PC-3 (cell line): ENCODE results near the gene DHX35. TPM values are rescaled to one million over a fixed set of nuclear protein-coding genes. Genes with fewer than 3 reads are reported as not detected.

Source experiments
- ATAC-seq: fragments of 200-7000 bp; cut with Tn5 transposase; 2 replicates; pipeline ENCODE4 v1.9.1; 2020; ENCODE audit warnings: mild to moderate bottlenecking, moderate library complexity
- BruUV-seq: library from RNA; stranded (reverse); fragments of 400-500 nt; replicated peaks from 2 replicates; lab custom pipeline; 2021; lab: Mats Ljungman, UMichigan
- CTCF ChIA-PET: fragments of 300-600 bp; sonication (Branson Sonifier 250); formaldehyde crosslinking; loops from one replicate; lab custom pipeline; 2022; ENCODE audit warnings: antibody characterized with exemption; lab: Charles Lee
- POLR2A ChIA-PET: fragments of 300-600 bp; sonication (Branson Sonifier 250); formaldehyde crosslinking; loops from one replicate; lab custom pipeline; 2022; ENCODE audit warnings: antibody characterized with exemption; ENCODE audit not compliant: unreplicated experiment; lab: Charles Lee
- DNase-seq: peaks from one replicate; pipeline ENCODE4 v3.0.0-alpha.2; 2015
- H2AFZ ChIP-seq: fragments of 300-600 bp; sonication (generic); 2 replicates; pipeline ENCODE4 v1.6.0; 2016; ENCODE audit warnings: antibody characterized with exemption, low read length
- H3F3A ChIP-seq: fragments of 300-600 bp; sonication (generic); one replicate; pipeline ENCODE4 v1.6.0; 2017; ENCODE audit warnings: antibody characterized with exemption, low read length, control low read depth, mild to moderate bottlenecking; ENCODE audit not compliant: unreplicated experiment
- H3K27ac ChIP-seq: fragments of 300-600 bp; sonication (generic); 2 replicates; pipeline ENCODE4 v1.5.1; 2016; ENCODE audit warnings: mild to moderate bottlenecking, low read length
- H3K27me3 ChIP-seq: fragments of 300-600 bp; sonication (generic); 2 replicates; pipeline ENCODE4 v1.6.1; 2016; ENCODE audit warnings: low read length, mixed read lengths
- H3K36me3 ChIP-seq: fragments of 300-600 bp; sonication (generic); 2 replicates; pipeline ENCODE4 v1.6.1; 2016; ENCODE audit warnings: low read depth, mixed run types, low read length, mixed read lengths
- H3K4me1 ChIP-seq: fragments of 300-600 bp; sonication (generic); 2 replicates; pipeline ENCODE4 v1.5.1; 2016; ENCODE audit warnings: low read length; ENCODE audit not compliant: insufficient read depth
- H3K4me2 ChIP-seq: fragments of 300-600 bp; sonication (generic); 2 replicates; pipeline ENCODE4 v1.6.0; 2016; ENCODE audit warnings: low read length
- H3K4me3 ChIP-seq: fragments of 300-600 bp; sonication (generic); 2 replicates; pipeline ENCODE4 v1.5.1; 2016; ENCODE audit warnings: mild to moderate bottlenecking, low read length, mixed read lengths
- H3K79me2 ChIP-seq: fragments of 300-600 bp; sonication (generic); 2 replicates; pipeline ENCODE4 v1.6.1; 2017; ENCODE audit warnings: low read length, mixed read lengths
- H3K9ac ChIP-seq: fragments of 300-600 bp; sonication (generic); 2 replicates; pipeline ENCODE4 v1.6.0; 2016; ENCODE audit warnings: mild to moderate bottlenecking, low read length
- H3K9me2 ChIP-seq: fragments of 300-600 bp; sonication (generic); replicated peaks from 2 replicates; pipeline ENCODE4 v1.6.1; 2016; ENCODE audit warnings: mixed run types, low read length, mixed read lengths
- H3K9me3 ChIP-seq: fragments of 300-600 bp; sonication (generic); 2 replicates; pipeline ENCODE4 v1.6.1; 2016; ENCODE audit warnings: low read length, mixed read lengths
- H4K20me1 ChIP-seq: fragments of 300-600 bp; sonication (generic); 2 replicates; pipeline ENCODE4 v1.6.1; 2016; ENCODE audit warnings: low read length, mixed read lengths
- CTCF ChIP-seq: fragments of 300-600 bp; sonication (generic); conservative IDR thresholded peaks from 2 replicates; pipeline ENCODE4 v1.5.1; 2017; ENCODE audit warnings: antibody characterized with exemption, low read depth, mild to moderate bottlenecking, low read length
- EZH2 ChIP-seq: fragments of 300-600 bp; sonication (generic); IDR thresholded peaks from one replicate; pipeline ENCODE4 v1.6.1; 2017; ENCODE audit warnings: antibody characterized with exemption, mild to moderate bottlenecking, low read length; ENCODE audit not compliant: unreplicated experiment
- EZH2phosphoT487 ChIP-seq: fragments of 300-600 bp; sonication (generic); IDR thresholded peaks from 2 replicates; pipeline ENCODE4 v1.6.1; 2018; ENCODE audit warnings: mild to moderate bottlenecking, antibody characterized with exemption, low read length, borderline replicate concordance
- intact Hi-C: fragments of 100-400 bp; cut with micrococcal nuclease; formaldehyde crosslinking; loops from 2 replicates; pipeline ENCODE4 v1.9.0; 2023
- total RNA-seq: library from RNA; depleted of rRNA; stranded (reverse); fragments of >200 nt; gene quantifications from 2 replicates; pipeline ENCODE4 v1.2.3, GENCODE V29; 2014

The DHX35 gene
- total RNA-seq, 1 experiment from 2014 or later = 12.0 TPM

- ATAC-seq (no peak), DNase-seq (no peak)
- Histone ChIP-seq H3K36me3 (peaks cover 22% of the 10 kb centered on the region), H3F3A (no peaks in the 10 kb centered on the region), H3K4me2 (no peak overlapping the region), H4K20me1 (no peaks in the 10 kb centered on the region), H3K27me3 (no peaks in the 10 kb centered on the region), H3K4me3 (no peak overlapping the region), H3K27ac (no peak overlapping the region), H2AFZ (no peak overlapping the region), H3K9ac (no peak overlapping the region), H3K9me2 (no peaks in the 10 kb centered on the region), H3K4me1 (peaks cover 17% of the 10 kb centered on the region), H3K9me3 (no peaks in the 10 kb centered on the region), H3K79me2 (peaks cover 12% of the 10 kb centered on the region; the same call in 1 of the 2 replicates)
- intact Hi-C loops = no loop called here
- ChIA-PET POLR2A (interaction anchor here (0.8 kb wide), 1 partner anchor 17 kb away, joined by 7 read pairs; no protein-coding TSS in a partner anchor), CTCF (no interaction called here)
- BruUV-seq = no TSS peak
- TF ChIP-seq EZH2 = no peak
- TF ChIP-seq CTCF = no peak
- no peak for TF ChIP-seq EZH2phosphoT487
These were observed 17.3 kb downstream of the DHX35 start for GRCh38 chr20:38979434-38979833.

DNA sequence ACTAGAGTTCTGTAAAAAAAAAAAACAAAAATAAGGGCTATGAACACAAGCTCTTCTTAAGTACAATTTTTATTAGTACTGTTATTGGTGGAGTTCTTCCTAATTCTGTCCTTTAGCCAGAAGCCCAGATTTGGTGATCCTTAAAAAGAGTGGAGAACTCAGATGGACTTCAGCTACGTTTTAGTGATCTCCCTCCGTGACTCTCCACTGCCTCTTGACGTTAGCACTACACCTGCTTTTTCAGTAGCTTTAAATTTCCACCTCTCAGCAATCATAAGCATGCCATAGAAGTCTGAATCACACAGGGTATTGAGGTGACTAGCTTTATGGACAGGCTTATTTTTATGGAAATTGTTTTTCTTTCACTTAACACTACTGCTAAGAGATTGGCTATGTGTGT lies 17.7 kb downstream of the DHX35 start:
- Histone ChIP-seq H3K27me3 (no peaks in the 10 kb centered on the region), H3K9ac (no peak overlapping the region), H3K4me1 (peaks cover 21% of the 10 kb centered on the region), H4K20me1 (no peaks in the 10 kb centered on the region), H3F3A (no peaks in the 10 kb centered on the region), H3K4me2 (no peak overlapping the region), H3K27ac (no peak overlapping the region), H3K9me2 (no peaks in the 10 kb centered on the region), H3K9me3 (no peaks in the 10 kb centered on the region), H3K4me3 (no peak overlapping the region), H3K79me2 (peaks cover 12% of the 10 kb centered on the region; the same call in 1 of the 2 replicates), H2AFZ (no peak overlapping the region), H3K36me3 (peaks cover 20% of the 10 kb centered on the region)
- ChIA-PET POLR2A (interaction anchor here (0.8 kb wide), 1 partner anchor 17 kb away, joined by 7 read pairs; no protein-coding TSS in a partner anchor), CTCF (no interaction called here)
- no TSS peak for BruUV-seq
- intact Hi-C loops = no loop called here
- TF ChIP-seq CTCF = no peak
- TF ChIP-seq EZH2phosphoT487 = no peak
- no peak for TF ChIP-seq EZH2
- DNase-seq (no peak), ATAC-seq (peak; percentile 37)

GRCh38 chr20:38982291-38982690 lies 20.1 kb downstream of the DHX35 start:
- Histone ChIP-seq H2AFZ (no peak overlapping the region), H3K27me3 (no peaks in the 10 kb centered on the region), H3K79me2 (peaks cover 12% of the 10 kb centered on the region; the same call in 1 of the 2 replicates), H4K20me1 (no peaks in the 10 kb centered on the region), H3K9me2 (no peaks in the 10 kb centered on the region), H3K4me1 (peaks cover 32% of the 10 kb centered on the region), H3K9ac (peak overlapping the region; percentile 40), H3F3A (no peaks in the 10 kb centered on the region), H3K4me3 (no peak overlapping the region), H3K36me3 (peaks cover 8% of the 10 kb centered on the region), H3K27ac (peak overlapping the region; percentile 81), H3K4me2 (peak overlapping the region; percentile 22), H3K9me3 (no peaks in the 10 kb centered on the region)
- BruUV-seq = no TSS peak
- peak; percentile 87 for ATAC-seq
- intact Hi-C loops = loop anchor here (1.0 kb wide), 2 partner anchors 9 to 22 kb away; no protein-coding TSS in a partner anchor
- no peak for TF ChIP-seq CTCF
- no peak for TF ChIP-seq EZH2phosphoT487
- no peak for TF ChIP-seq EZH2
- ChIA-PET POLR2A (interaction anchor here (0.6 to 1.0 kb wide), 2 partner anchors 9 to 26 kb away, joined by 4 to 5 read pairs; no protein-coding TSS in a partner anchor), CTCF (interaction anchor here (0.7 to 1.0 kb wide), 2 partner anchors 9 to 20 kb away, joined by 4 to 5 read pairs; partner anchors contain the start of gene DHX35)
- DNase-seq = peak; percentile 69
